ENCODE results near the gene UCK1. TPM values are rescaled to one million over a fixed set of nuclear protein-coding genes. Genes with fewer than 3 reads are reported as not detected.
A peak's percentile ranks its signal among the peaks of the same experiment; 100 is the strongest.

UCK1 gene
- total and polyA plus RNA-seq, 8 donors = 24.2 to 33.9 (median 29.0) TPM

GRCh38 chr9:131545786-131546335 is 14.8 kb upstream of the UCK1 start:
- TF ChIP-seq CTCF (IDR thresholded peaks at IDR 0.05) = no peak
- Histone ChIP-seq H3K9me3 (peaks cover 0 to 19% of the 10 kb centered on the region in 2 donors), H3K36me3 (no peaks in the 10 kb centered on the region), H3K4me1 (peaks cover 6 to 7% of the 10 kb centered on the region in 2 donors), H3K27me3 (peaks cover 17 to 61% of the 10 kb centered on the region in 2 donors), H3K4me3 (peak overlapping the region; percentile 15 to 29), H3K27ac (no peak overlapping the region)
- DNase-seq (no peak), ATAC-seq (peak; percentile 44)
- intact Hi-C loops (cut with DNase I) = no loop called here

GRCh38 chr9:131545003-131545785 is 14.1 kb upstream of the UCK1 start, which contains the start of gene PRRT1B:
PRRT1B (plus strand) TSS chr9:131545523; CDS start chr9:131545616, 93 bp downstream.
- no peaks in the 10 kb centered on the region for H3K36me3 ChIP-seq
- H3K27me3 ChIP-seq = peaks cover 17 to 61% of the 10 kb centered on the region in 2 donors
- ATAC-seq (peak; percentile 97), DNase-seq (peak; percentile 52 to 93 (median 85))
- no peak for TF ChIP-seq CTCF (IDR thresholded peaks at IDR 0.05)
- H3K9me3 ChIP-seq = peaks cover 0 to 19% of the 10 kb centered on the region in 2 donors
- no peak within 1 kb of the TSS for H3K27ac ChIP-seq
- intact Hi-C loops (cut with DNase I) = no loop called here
- H3K4me1 ChIP-seq = peaks cover 6 to 7% of the 10 kb centered on the region in 2 donors
- H3K4me3 ChIP-seq = peak within 1 kb of the TSS; percentile 15 to 29

- no peak overlapping the region for H3K4me3 ChIP-seq
- H3K4me1 ChIP-seq = peaks cover 6 to 7% of the 10 kb centered on the region in 2 donors
- no peak for DNase-seq
- peaks cover 17 to 48% of the 10 kb centered on the region in 2 donors for H3K27me3 ChIP-seq
- no peak for TF ChIP-seq CTCF (IDR thresholded peaks at IDR 0.05)
- intact Hi-C loops (cut with DNase I) = no loop called here
- peaks cover 0 to 19% of the 10 kb centered on the region in 2 donors for H3K9me3 ChIP-seq
- no peak for ATAC-seq
- H3K36me3 ChIP-seq = no peaks in the 10 kb centered on the region
- no peak overlapping the region for H3K27ac ChIP-seq
Observed at GRCh38 chr9:131543141-131543540, 12.1 kb upstream of the UCK1 start.

DNA sequence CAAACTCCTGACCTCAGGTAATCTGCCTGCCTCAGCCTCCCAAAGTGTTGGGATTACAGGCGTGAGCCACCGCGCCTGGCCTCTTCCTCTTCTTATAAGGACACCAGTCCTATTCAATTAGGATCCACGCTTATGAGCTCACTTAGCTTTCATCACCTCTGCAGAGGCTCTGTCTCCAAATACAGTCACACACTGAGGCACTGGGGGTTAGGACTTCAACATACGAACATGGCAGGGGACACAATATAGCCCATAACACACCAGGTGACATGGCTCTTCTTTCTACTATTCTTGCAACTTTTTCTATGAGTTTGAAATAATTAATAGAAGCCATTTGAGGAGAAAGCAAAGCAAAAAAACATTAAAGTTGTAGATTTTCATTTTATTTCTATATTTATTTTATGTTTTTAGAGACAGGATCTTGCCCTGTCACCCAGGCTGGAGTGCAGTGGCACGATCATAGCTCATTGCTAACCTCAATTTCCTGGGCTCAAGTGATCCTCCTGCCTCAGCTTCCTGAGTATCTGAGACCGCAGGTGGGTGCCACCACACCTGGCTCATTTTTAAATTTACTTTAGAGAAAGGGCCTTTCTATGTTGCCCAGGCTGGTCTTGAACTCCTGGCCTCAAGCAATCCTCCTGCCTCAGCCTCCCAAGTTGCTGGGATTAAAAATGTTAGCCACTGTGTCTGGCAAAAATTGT is 8.3 kb upstream of the UCK1 start:
- peaks cover 0 to 11% of the 10 kb centered on the region in 2 donors for H3K27me3 ChIP-seq
- H3K36me3 ChIP-seq = no peaks in the 10 kb centered on the region
- intact Hi-C loops (cut with DNase I) = no loop called here
- TF ChIP-seq CTCF (IDR thresholded peaks at IDR 0.05) = no peak
- no peaks in the 10 kb centered on the region for H3K4me1 ChIP-seq
- DNase-seq (no peak), ATAC-seq (no peak)
- no peak overlapping the region for H3K4me3 ChIP-seq
- H3K9me3 ChIP-seq = peaks cover 0 to 19% of the 10 kb centered on the region in 2 donors
- H3K27ac ChIP-seq = no peak overlapping the region

DNA sequence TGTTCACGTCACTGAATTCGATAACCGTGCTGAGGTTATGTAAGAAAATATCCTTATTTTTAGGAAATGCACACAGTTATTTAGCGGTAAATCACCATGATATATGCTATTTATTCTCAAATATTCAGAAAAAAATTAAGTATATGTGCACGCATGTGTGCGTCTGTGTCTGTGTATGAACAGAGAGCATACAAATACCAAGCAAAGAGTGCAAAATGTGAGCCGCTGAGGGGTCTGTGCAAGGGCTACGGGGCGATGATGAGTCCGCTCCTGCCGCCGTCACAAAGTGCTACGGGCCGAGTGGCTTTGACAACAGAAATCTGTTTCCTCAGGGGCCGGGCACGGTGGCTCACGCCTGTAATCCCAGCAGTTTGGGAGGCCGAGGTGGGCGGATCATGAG is 6.9 kb upstream of the UCK1 start:
- no peaks in the 10 kb centered on the region for H3K4me1 ChIP-seq
- no peaks in the 10 kb centered on the region for H3K27me3 ChIP-seq
- no peak for DNase-seq
- H3K27ac ChIP-seq = no peak overlapping the region
- no peak for TF ChIP-seq CTCF (IDR thresholded peaks at IDR 0.05)
- H3K36me3 ChIP-seq = no peaks in the 10 kb centered on the region
- H3K9me3 ChIP-seq = peaks cover 0 to 7% of the 10 kb centered on the region in 2 donors
- ATAC-seq = no peak
- no peak overlapping the region for H3K4me3 ChIP-seq
- intact Hi-C loops (cut with DNase I) = no loop called here
